ENCODE measurements around the gene ACOT6.
"Not testable (repeated sequence)": the region's sequence is repeated elsewhere in the genome, so short reads cannot be mapped to it uniquely, and the experiment has no call there.

The ACOT6 gene

DNA sequence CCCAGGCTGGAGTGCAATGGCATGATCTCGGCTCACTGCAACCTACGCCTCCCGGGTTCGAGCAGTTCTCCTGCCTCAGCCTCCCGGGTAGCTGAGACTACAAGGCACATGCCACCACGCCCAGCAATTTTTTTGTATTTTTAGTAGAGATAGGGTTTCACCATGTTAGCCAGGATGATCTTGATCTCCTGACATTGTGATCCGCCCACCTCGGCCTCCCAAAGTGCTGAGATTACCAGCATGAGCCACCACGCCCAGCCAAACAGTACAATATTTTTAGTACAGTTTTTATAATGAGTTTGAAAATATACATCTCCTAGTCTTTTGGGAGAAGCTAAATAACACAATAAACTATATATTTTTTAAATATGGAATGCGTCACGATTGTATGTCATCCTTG is 46.9 kb downstream of the ACOT6 start:
- DNase-seq, result not testable (repeated sequence)

GRCh38 chr14:73660511-73660910 is 48.2 kb downstream of the ACOT6 start:
- DNase-seq, result no peak

DNA sequence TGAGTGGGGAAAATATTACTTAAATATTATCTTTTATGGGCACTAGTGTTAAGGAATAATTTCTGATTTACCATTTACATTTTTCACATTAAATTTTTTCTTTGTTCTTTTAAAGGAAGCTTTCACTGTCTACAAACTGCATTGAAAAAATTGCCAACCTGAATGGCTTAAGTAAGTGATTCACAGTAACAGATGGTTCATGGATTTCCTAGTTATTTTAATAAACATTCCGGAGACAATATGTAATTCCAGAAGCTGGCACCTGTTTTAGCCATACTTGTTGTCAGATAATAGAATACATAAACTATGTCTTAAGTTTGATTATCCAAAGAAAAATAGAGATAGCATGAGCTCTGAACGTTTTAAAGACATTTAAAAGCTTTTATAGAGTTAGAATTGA is 49.6 kb downstream of the ACOT6 start:
- no peak for DNase-seq

- peak; percentile 93 for DNase-seq
These were observed 50.2 kb downstream of the ACOT6 start for GRCh38 chr14:73662487-73662943.

- DNase-seq, result no peak
These were observed 51.4 kb downstream of the ACOT6 start for GRCh38 chr14:73663548-73664212.

DNA sequence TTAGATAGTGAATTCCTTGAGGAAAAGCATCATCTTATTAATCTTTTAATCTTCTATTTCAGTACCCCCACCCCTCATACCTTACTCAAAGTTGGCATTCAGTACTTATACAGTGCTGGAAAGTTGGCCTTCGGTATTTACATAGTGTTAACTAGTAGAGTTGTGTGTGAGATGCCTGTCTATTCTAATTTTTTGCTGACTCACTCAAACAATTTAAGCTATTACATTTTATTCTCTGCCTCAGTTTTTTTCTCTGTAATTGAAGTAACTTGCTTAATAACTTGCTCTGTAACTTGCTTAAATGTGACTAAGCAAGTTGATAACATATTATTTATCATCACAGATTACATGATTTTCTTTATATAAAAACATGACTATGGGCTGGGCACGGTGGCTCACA is 52.8 kb downstream of the ACOT6 start:
- no peak for DNase-seq

DNA sequence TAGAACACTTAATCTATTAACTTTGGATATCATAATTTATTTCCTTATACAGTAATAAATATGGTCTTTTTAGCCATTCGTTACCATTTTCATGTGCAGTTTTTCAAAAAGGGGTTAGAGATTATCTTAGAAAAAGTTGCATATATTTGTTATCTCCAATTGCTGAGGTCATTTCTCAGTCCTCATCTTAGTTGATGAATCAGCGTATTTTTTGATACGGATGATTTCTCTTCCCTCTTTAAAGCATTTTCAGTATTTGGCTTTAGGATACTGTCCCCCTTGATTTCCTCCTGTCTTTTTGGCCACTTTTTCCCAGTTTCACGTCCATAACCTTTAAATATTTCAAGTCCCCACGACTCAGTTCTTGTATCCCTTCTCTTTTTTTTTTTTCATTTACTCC is 54.3 kb downstream of the ACOT6 start:
- no peak for DNase-seq

GRCh38 chr14:73667854-73668253 is 55.5 kb downstream of the ACOT6 start:
- DNase-seq, result no peak
